PFSK-1 (cell line): Measurements from ENCODE around the gene SMOC2.

Source experiments
- FOXP2 ChIP-seq: optimal IDR thresholded peaks from 2 replicates; pipeline ENCODE3; 2011; ENCODE audit warnings: borderline replicate concordance, control low read depth, inconsistent platforms; ENCODE audit not compliant: insufficient read depth; ENCODE audit errors: extremely low read length, extremely low read depth
- POLR2AphosphoS5 ChIP-seq: IDR thresholded peaks from 2 replicates; pipeline ENCODE4 v1.6.1; 2012; ENCODE audit warnings: low read depth, mild to moderate bottlenecking, control low read depth, low read length, moderate library complexity
- SIN3A ChIP-seq: IDR thresholded peaks from 2 replicates; pipeline ENCODE4 v1.6.1; 2012; ENCODE audit warnings: mild to moderate bottlenecking, low read length, moderate library complexity, borderline replicate concordance; ENCODE audit not compliant: insufficient read depth
- TAF1 ChIP-seq: IDR thresholded peaks from 2 replicates; pipeline ENCODE4 v1.6.1; 2012; ENCODE audit warnings: low read length, control low read depth, borderline replicate concordance; ENCODE audit not compliant: insufficient read depth
- TF ChIP-seq, protein P1 (sequence below), 2 experiments: IDR thresholded peaks; 2 replicates each; pipeline versions ENCODE4 v1.6.1 to v1.8.0; 2011 to 2012; ENCODE audit warnings: low read depth in 2 of 2, low read length in 2 of 2, control low read depth in 1 of 2, inconsistent platforms in 1 of 2, mild to moderate bottlenecking in 1 of 2, moderate library complexity in 1 of 2; ENCODE audit not compliant: insufficient read depth in 1 of 2

SMOC2 gene

DNA sequence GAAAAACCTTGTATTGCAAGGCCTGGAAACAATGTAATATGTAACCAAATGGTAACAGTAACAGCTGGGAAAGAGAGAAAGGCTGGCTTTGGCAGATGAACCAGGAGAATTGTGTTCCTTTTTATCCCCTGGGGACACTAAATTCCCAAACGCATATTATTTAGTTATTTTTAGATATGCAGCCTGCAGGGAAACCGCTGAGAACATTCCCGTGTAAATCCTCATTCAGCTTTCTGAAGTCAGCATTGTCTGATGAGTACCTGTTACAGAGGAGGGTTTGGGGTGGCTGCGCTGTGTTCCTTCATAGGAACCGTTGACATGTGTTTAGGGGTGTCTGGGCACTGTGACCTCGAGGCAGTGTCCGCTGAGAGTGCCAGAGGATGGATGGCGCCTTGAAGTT is 101.3 kb downstream of the SMOC2 start:
- TF ChIP-seq FOXP2 (no peak), SIN3A (no peak), POLR2AphosphoS5 (no peak), TAF1 (no peak)
- TF ChIP-seq, protein P1, sequence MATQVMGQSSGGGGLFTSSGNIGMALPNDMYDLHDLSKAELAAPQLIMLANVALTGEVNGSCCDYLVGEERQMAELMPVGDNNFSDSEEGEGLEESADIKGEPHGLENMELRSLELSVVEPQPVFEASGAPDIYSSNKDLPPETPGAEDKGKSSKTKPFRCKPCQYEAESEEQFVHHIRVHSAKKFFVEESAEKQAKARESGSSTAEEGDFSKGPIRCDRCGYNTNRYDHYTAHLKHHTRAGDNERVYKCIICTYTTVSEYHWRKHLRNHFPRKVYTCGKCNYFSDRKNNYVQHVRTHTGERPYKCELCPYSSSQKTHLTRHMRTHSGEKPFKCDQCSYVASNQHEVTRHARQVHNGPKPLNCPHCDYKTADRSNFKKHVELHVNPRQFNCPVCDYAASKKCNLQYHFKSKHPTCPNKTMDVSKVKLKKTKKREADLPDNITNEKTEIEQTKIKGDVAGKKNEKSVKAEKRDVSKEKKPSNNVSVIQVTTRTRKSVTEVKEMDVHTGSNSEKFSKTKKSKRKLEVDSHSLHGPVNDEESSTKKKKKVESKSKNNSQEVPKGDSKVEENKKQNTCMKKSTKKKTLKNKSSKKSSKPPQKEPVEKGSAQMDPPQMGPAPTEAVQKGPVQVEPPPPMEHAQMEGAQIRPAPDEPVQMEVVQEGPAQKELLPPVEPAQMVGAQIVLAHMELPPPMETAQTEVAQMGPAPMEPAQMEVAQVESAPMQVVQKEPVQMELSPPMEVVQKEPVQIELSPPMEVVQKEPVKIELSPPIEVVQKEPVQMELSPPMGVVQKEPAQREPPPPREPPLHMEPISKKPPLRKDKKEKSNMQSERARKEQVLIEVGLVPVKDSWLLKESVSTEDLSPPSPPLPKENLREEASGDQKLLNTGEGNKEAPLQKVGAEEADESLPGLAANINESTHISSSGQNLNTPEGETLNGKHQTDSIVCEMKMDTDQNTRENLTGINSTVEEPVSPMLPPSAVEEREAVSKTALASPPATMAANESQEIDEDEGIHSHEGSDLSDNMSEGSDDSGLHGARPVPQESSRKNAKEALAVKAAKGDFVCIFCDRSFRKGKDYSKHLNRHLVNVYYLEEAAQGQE (IDR thresholded peaks at IDR 0.05; ENCODE audit: insufficient read depth in 1 of 2, low read depth in 2 of 2, low read length in 2 of 2) = no peak

DNA sequence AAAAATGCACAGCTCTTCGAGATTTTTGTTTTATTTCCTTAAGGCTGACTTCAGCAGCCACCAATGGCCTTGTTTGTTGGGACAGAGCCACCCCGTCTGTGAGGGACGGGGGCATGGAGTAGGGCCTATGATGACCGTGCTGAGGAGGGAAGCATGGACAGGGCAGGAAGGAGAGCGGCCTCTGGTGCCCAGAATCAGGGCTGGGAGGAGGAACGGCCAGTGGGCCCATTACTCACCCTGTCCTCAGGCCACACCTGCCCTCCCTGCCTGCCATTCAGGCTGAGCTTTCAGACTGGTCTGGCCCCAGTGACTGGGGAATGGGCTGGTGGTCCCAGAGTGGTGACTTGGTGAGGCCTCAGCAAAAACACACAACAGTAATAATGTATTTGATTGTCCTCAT is 104.4 kb downstream of the SMOC2 start:
- no peak for TF ChIP-seq POLR2AphosphoS5
- no peak for TF ChIP-seq TAF1
- TF ChIP-seq FOXP2 = no peak
- no peak for TF ChIP-seq SIN3A
- TF ChIP-seq, protein P1 (IDR thresholded peaks at IDR 0.05; ENCODE audit: insufficient read depth in 1 of 2, low read depth in 2 of 2, low read length in 2 of 2) = no peak

DNA sequence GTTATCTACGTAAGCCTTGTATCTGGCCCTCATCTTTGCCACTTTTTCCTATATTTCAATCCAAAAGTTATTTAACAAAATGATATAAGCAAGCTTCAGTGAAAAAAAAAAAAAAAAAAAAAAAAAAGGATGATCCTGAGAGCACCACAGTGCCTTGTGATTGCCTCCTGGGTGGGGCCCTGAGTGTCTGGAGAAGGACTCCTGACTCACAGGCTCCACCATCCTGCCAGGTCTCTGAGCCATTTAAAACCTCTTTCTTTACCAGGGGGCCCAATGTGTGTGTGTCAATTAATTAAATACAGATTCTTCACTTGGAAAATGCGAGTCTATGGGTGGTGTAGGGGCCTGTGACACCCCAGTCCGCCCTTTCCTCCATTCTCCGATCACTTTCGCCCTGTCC is 105.2 kb downstream of the SMOC2 start:
- TF ChIP-seq, protein P1 (IDR thresholded peaks at IDR 0.05; ENCODE audit: insufficient read depth in 1 of 2, low read depth in 2 of 2, low read length in 2 of 2) = no peak
- TF ChIP-seq SIN3A (no peak), TAF1 (no peak), POLR2AphosphoS5 (no peak), FOXP2 (no peak)

DNA sequence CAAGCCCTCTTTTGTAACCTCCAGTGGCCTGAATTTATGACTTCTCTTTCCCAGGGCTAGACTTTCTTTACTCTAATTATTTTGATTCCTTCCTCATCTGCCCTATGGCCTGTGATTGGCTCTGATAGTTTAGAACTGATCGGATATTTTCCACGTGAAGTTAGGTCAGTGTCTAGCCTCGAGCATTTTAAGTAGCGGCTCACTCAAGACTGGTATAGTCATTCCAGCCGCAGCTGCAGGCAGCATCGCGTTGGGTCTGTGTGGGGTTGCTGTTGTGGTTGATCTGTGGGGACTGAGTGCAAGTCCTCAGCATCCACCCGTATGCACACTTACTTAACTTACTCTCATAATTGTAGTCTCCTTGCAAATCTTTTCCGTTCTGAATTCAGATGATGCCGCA is 105.7 kb downstream of the SMOC2 start:
- TF ChIP-seq SIN3A = no peak
- no peak for TF ChIP-seq POLR2AphosphoS5
- TF ChIP-seq, protein P1 (IDR thresholded peaks at IDR 0.05; ENCODE audit: insufficient read depth in 1 of 2, low read depth in 2 of 2, low read length in 2 of 2) = no peak
- no peak for TF ChIP-seq TAF1
- TF ChIP-seq FOXP2 = no peak

DNA sequence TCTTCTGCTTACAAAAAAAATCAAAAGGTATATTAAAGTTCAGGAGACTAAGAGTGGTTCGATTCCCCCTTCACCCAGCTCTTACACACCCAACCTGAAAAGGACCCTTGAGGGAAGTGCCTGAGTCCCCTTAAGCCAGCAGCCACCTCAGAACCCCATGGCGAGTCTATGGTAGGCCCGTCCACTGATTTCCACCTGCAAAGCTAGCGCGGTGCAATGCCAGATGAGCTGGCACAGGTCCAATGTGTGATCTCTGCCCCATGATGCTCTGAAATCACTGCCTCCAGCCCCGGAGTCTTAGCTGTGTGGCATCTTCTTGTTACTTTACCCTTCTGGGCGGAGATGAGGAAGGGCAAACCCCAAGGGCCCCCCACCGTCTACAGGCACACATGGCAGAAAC is 109.3 kb downstream of the SMOC2 start:
- TF ChIP-seq, protein P1 (IDR thresholded peaks at IDR 0.05; ENCODE audit: insufficient read depth in 1 of 2, low read depth in 2 of 2, low read length in 2 of 2) = no peak
- TF ChIP-seq SIN3A = no peak
- TF ChIP-seq TAF1 = no peak
- TF ChIP-seq FOXP2 = no peak
- TF ChIP-seq POLR2AphosphoS5 = no peak
